ENCODE measurements around the gene PPP1R11.

DNA sequence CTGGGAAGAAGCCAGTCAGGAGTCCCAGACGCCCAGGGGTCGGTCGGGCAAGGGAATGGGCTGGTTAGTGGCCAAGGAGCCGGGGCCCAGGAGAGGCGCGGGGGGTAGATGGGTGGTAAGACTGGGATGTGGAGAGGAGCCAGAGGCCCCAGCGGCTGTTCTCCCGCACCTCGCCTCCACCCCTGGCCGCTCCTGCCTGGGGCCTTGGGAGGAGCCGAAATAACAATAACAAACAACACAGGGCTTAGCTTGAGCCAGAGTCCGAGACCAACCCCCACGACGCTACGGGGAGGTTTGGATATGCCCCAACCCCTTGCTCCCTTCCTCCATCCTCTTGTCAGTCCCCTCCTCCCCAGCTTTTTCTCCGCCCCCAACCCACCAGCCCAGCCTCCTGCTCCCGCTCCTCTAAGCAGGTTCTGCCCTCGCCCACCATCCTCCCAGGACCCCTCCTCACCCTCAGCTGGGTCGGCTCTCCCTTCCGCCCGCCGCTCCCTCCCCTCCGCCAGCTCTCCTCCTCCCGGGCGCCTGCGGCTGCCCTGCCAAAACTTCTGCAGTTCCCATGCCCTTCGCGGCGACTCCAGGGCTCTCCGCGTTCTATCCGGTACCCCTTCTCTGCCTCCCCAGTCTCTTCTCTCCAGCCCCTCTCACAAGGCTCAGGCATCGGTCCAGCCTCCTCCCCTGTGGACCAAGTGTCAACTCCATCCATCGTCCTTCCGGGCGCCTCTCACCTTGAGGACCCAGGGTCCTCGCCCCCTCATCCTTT is 7.5 kb downstream of the PPP1R11 start:
- no peak for TF ChIP-seq EP300 (IDR thresholded peaks at IDR 0.05)
- TF ChIP-seq, protein P1, sequence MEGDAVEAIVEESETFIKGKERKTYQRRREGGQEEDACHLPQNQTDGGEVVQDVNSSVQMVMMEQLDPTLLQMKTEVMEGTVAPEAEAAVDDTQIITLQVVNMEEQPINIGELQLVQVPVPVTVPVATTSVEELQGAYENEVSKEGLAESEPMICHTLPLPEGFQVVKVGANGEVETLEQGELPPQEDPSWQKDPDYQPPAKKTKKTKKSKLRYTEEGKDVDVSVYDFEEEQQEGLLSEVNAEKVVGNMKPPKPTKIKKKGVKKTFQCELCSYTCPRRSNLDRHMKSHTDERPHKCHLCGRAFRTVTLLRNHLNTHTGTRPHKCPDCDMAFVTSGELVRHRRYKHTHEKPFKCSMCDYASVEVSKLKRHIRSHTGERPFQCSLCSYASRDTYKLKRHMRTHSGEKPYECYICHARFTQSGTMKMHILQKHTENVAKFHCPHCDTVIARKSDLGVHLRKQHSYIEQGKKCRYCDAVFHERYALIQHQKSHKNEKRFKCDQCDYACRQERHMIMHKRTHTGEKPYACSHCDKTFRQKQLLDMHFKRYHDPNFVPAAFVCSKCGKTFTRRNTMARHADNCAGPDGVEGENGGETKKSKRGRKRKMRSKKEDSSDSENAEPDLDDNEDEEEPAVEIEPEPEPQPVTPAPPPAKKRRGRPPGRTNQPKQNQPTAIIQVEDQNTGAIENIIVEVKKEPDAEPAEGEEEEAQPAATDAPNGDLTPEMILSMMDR (IDR thresholded peaks at IDR 0.05) = no peak
